ENCODE measurements around the gene PPP1R13B.
A peak's percentile ranks its signal among the peaks of the same experiment; 100 is the strongest.

Gene PPP1R13B

DNA sequence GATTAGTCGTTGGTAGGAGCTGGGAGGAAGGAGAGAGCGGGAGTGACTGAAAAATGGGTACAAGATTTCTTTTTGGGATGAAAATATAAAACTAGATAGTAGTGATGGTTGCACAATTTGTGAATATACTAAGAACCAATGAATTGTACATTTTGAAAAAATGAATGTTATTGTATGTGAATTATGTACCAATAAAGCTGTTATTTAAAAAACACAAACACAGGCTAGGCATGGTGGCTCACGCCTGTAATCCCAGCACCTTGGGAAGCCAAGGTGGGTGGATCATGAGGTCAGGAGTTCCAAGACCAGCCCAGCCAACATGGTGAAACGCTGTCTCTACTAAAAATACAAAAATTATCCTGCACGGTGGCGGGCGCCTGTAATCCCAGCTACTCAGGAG is 32.1 kb downstream of the PPP1R13B start:
- H3K4me3 ChIP-seq (replicated peaks; ENCODE audit: low read depth, low read length) = no peak overlapping the region
- TF ChIP-seq, protein P1, sequence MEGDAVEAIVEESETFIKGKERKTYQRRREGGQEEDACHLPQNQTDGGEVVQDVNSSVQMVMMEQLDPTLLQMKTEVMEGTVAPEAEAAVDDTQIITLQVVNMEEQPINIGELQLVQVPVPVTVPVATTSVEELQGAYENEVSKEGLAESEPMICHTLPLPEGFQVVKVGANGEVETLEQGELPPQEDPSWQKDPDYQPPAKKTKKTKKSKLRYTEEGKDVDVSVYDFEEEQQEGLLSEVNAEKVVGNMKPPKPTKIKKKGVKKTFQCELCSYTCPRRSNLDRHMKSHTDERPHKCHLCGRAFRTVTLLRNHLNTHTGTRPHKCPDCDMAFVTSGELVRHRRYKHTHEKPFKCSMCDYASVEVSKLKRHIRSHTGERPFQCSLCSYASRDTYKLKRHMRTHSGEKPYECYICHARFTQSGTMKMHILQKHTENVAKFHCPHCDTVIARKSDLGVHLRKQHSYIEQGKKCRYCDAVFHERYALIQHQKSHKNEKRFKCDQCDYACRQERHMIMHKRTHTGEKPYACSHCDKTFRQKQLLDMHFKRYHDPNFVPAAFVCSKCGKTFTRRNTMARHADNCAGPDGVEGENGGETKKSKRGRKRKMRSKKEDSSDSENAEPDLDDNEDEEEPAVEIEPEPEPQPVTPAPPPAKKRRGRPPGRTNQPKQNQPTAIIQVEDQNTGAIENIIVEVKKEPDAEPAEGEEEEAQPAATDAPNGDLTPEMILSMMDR (IDR thresholded peaks at IDR 0.05; ENCODE audit: low read depth, low read length, missing control alignments) = no peak
- no peak for DNase-seq (ENCODE audit: extremely low read depth, low read depth)

DNA sequence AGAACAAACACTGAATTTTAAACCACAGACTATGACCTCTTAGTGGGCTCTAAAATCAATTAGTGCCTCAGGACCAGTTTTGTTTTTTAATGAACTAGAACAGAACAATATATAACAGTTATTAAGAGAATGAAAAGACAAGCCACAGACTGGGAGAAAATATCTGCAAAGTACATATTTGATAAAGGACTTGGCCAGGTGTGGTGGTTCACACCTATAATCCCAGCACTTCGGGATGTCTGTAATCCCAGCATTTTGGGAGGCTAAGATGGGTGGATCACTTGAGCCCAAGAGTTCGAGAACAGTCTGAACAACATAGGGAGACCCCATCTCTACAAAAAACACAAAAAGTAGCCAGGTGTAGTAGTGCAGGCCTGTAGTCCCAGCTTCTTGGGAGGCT is 36.2 kb downstream of the PPP1R13B start:
- no peak overlapping the region for H3K4me3 ChIP-seq (replicated peaks; ENCODE audit: low read depth, low read length)
- TF ChIP-seq, protein P1 (IDR thresholded peaks at IDR 0.05; ENCODE audit: low read depth, low read length, missing control alignments) = no peak
- no peak for DNase-seq (ENCODE audit: extremely low read depth, low read depth)

DNA sequence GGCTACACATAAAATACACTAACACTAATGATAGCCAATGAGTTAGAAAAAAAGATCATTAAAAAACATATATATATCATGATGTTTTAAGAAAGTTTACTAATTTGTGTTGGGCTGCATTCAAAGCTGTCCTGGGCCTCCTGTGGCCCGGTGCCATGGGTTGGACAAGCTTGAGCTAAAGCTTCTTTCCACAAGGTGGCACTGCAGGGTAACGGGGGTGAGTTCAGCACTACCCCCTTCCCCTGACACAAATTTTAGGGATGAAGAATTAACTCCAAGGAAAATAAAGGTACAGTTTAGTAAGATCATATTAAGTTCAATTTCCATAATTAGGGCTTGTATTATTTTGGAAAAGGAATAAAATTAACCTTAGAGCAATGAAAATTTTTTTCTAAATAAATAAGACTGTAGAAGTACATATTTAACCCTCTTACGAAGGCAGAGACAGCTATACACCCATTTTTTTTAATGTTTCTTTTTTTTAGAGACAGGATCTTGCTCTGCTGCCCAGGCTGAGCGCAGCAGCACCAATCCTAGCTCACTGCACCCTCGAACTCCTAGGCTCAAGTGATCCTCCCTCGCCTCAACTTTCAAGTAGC is 38.9 kb downstream of the PPP1R13B start:
- TF ChIP-seq, protein P1 (IDR thresholded peaks at IDR 0.05; ENCODE audit: low read depth, low read length, missing control alignments) = peak; percentile 85
- DNase-seq (ENCODE audit: extremely low read depth, low read depth) = peak; percentile 39

GRCh38 chr14:103806805-103807204 is 40.6 kb downstream of the PPP1R13B start:
- TF ChIP-seq, protein P1 (IDR thresholded peaks at IDR 0.05; ENCODE audit: low read depth, low read length, missing control alignments) = no peak
- no peak overlapping the region for H3K4me3 ChIP-seq (replicated peaks; ENCODE audit: low read depth, low read length)
- DNase-seq (ENCODE audit: extremely low read depth, low read depth) = no peak

More for the DNA sequence above, 38.9 kb downstream of the PPP1R13B start:
- H3K4me3 ChIP-seq (replicated peaks; ENCODE audit: low read depth, low read length) = no peak overlapping the region

GRCh38 chr14:103805708-103806107 is 41.7 kb downstream of the PPP1R13B start:
- TF ChIP-seq, protein P1 (IDR thresholded peaks at IDR 0.05; ENCODE audit: low read depth, low read length, missing control alignments) = no peak
- DNase-seq (ENCODE audit: extremely low read depth, low read depth) = no peak
- no peak overlapping the region for H3K4me3 ChIP-seq (replicated peaks; ENCODE audit: low read depth, low read length)

- no peak overlapping the region for H3K4me3 ChIP-seq (replicated peaks; ENCODE audit: low read depth, low read length)
- TF ChIP-seq, protein P1 (IDR thresholded peaks at IDR 0.05; ENCODE audit: low read depth, low read length, missing control alignments) = no peak
- no peak for DNase-seq (ENCODE audit: extremely low read depth, low read depth)
These were observed 43.7 kb downstream of the PPP1R13B start for GRCh38 chr14:103803661-103804060.

DNA sequence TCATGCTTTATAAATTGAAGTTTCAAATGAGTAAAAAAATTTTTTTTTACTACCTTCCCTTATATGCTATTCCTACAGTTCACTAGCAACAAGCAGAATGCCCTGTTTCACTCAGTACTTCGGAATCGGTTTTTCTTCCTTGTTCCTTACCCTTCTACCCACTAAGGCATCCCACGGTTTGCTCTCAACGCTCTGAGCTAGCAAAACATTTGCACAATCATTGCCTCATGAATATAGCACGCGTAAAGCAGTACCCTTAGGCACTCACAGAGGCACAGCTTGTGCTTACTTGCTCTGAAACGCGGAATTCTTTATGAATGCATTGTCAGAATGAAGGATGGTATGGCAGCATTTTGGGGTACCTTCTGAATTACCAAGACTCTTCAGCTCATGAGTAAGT is 45.0 kb downstream of the PPP1R13B start:
- H3K4me3 ChIP-seq (replicated peaks; ENCODE audit: low read depth, low read length) = no peak overlapping the region
- TF ChIP-seq, protein P1 (IDR thresholded peaks at IDR 0.05; ENCODE audit: low read depth, low read length, missing control alignments) = no peak
- DNase-seq (ENCODE audit: extremely low read depth, low read depth) = no peak

Data from HFF-Myc (cell line).